Stimulated activated naive CD8-positive, alpha-beta T cell treated with anti-CD3 and anti-CD28 coated beads, Interleukin-15, amount 100 ng/mL, for 72 hours (primary cell): ENCODE data around the gene TEDDM1.

ENCODE experiments used
- ATAC-seq: fragments of 150-1000 bp; cut with Tn5 transposase; 2 replicates; pipeline ENCODE4 v1.10.0; 2021; ENCODE audit warnings: mild to moderate bottlenecking, moderate library complexity
- DNase-seq, 2 donors: peaks; one replicate each; pipeline ENCODE4 v3.0.0; 2021 to 2022
- H3K27ac Mint-ChIP-seq, 2 donors: one replicate each; pipeline ENCODE4 v1.8.0; 2022; ENCODE audit warnings: mild to moderate bottlenecking in 2 of 2, mixed read lengths in 2 of 2, moderate library complexity in 2 of 2
- H3K27me3 Mint-ChIP-seq: one replicate; pipeline ENCODE4 v1.8.0; 2022; ENCODE audit warnings: mixed read lengths
- H3K4me1 Mint-ChIP-seq: one replicate; pipeline ENCODE4 v1.8.0; 2022; ENCODE audit warnings: mild to moderate bottlenecking, mixed read lengths
- H3K4me3 Mint-ChIP-seq, 2 donors: one replicate each; pipeline ENCODE4 v1.8.0; 2022; ENCODE audit warnings: mild to moderate bottlenecking in 2 of 2, mixed read lengths in 2 of 2, moderate library complexity in 1 of 2
- H3K9me3 Mint-ChIP-seq, 2 donors: one replicate each; pipeline ENCODE4 v1.8.0; 2022; ENCODE audit warnings: mixed read lengths in 2 of 2

Gene TEDDM1

GRCh38 chr1:182413969-182414368 is 13.5 kb upstream of the TEDDM1 start:
- no peaks in the 10 kb centered on the region for H3K9me3 Mint-ChIP-seq
- H3K27me3 Mint-ChIP-seq, result peaks cover 33% of the 10 kb centered on the region
- no peak overlapping the region for H3K27ac Mint-ChIP-seq
- H3K4me1 Mint-ChIP-seq, result no peaks in the 10 kb centered on the region
- no peak for DNase-seq
- H3K4me3 Mint-ChIP-seq, result no peak overlapping the region
- ATAC-seq, result no peak

GRCh38 chr1:182413486-182413885 is 13.0 kb upstream of the TEDDM1 start:
- no peak for DNase-seq
- ATAC-seq, result no peak
- Mint-ChIP-seq H3K27ac (no peak overlapping the region), H3K4me1 (no peaks in the 10 kb centered on the region), H3K9me3 (no peaks in the 10 kb centered on the region), H3K27me3 (peaks cover 36% of the 10 kb centered on the region), H3K4me3 (no peak overlapping the region)

DNA sequence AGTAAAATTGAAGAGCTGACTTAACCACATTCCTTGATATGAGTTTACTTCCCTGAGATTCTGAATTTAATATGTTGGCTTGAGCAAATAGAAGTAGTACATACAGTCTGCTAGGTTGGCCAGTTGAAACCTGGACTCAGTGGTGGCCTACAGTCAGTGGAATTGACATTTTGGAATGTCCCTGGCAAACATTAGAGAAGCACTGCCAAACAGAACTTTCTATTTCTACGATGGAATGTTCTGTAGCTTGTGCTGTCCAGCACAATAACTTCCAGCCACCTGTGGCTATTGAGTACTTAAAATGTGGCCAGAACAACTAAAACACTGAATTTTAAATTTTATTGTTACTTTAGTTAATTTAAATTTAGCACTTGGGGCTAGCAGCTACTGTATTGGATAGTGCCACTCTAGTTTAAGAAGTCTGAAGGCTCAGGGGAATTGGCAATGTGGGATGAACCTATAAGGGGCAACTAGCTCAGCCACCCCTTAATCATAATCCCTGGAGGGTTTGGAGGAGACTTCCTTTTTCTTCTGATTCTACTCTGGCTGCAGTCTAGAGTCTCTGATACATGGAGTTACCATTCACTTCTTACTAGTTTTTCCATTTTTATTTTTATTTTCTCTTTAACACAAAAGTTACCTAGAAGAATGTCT is 10.3 kb upstream of the TEDDM1 start:
- peaks cover 41% of the 10 kb centered on the region for H3K27me3 Mint-ChIP-seq
- DNase-seq (no peak), ATAC-seq (no peak)
- no peaks in the 10 kb centered on the region for H3K4me1 Mint-ChIP-seq
- H3K27ac Mint-ChIP-seq, result no peak overlapping the region
- H3K4me3 Mint-ChIP-seq, result no peak overlapping the region
- H3K9me3 Mint-ChIP-seq, result peaks cover under 1 to 2% of the 10 kb centered on the region in 2 donors

DNA sequence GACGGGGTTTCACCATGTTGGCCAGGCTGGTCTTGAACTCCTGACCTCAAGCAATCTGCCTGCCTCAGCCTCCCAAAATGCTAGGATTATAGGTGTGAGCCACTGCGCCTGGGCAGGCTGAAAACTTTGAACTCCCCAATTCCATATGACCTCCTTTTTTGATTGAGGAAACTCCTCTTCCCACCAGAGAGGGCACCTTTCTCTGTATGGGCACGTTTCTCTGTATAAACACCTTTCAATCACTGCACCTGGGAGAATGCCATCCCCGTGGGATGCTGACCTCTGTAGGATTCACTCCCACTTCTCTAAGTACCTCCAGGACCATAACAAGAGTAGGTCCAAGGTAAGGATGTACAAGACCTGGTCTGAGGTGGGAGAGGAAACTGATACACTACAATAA is 9.7 kb upstream of the TEDDM1 start:
- Mint-ChIP-seq H3K4me1 (no peaks in the 10 kb centered on the region), H3K27me3 (peaks cover 41% of the 10 kb centered on the region), H3K27ac (no peak overlapping the region), H3K9me3 (peaks cover 6 to 8% of the 10 kb centered on the region in 2 donors), H3K4me3 (no peak overlapping the region)
- no peak for ATAC-seq
- no peak for DNase-seq

DNA sequence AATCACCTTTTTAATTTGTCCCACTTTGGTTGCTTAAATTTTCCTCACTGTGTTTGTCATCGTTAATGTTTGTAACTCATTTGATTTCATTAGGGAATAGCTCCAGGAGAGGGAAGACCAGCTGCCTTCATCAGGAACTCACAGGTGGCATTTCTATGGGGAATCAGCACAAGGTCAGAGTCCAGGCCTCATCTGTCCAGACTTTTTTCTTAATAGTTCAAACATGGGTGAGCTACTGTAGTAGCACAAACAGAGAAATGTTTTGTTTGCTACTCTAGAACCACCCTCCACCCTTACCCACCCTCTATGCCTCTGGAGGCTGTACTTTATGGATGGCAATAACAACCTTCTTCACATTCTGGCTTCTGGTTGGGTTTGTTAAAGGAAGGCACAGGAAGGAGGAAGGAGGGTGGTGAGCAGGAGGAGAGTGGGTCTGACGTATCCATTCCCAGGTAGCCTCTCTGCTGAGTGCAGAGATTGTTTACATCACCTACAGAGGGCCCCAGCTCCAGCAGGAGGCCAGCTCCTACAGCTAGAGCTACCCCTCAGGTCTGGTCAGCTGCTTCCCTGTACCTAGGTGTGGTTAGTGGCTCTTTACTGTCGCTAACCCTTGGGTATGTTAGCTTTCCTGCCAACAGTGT is 8.1 kb upstream of the TEDDM1 start:
- ATAC-seq (no peak), DNase-seq (no peak)
- Mint-ChIP-seq H3K4me3 (no peak overlapping the region), H3K4me1 (no peaks in the 10 kb centered on the region), H3K9me3 (peaks cover 6 to 8% of the 10 kb centered on the region in 2 donors), H3K27me3 (peaks cover 45% of the 10 kb centered on the region), H3K27ac (peak overlapping the region in 1 of 2 donors; percentile 50)

GRCh38 chr1:182407724-182408123 is 7.3 kb upstream of the TEDDM1 start:
- Mint-ChIP-seq H3K4me3 (no peak overlapping the region), H3K9me3 (peaks cover 6 to 8% of the 10 kb centered on the region in 2 donors), H3K4me1 (no peaks in the 10 kb centered on the region), H3K27ac (no peak overlapping the region), H3K27me3 (peaks cover 45% of the 10 kb centered on the region)
- ATAC-seq (no peak), DNase-seq (no peak)

DNA sequence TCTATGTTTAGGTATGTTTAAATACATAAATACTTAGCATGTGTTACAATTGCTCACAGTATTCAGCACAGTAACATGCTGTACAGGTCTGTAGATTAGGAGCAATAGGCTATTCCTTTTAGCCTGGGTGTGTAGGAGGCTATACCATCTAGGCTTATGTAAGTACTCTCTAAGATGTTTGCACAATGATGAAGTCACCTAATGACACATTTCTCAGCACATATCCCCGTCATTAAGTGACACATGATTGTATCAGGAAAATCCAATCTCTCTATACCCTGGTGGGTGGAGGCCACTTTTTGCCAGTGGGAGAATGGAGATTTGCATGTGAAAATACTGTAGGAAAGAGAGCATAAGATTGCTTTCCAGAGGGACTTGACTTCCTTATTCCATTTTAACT is 5.5 kb upstream of the TEDDM1 start:
- H3K4me3 Mint-ChIP-seq, result no peak overlapping the region
- no peak overlapping the region for H3K27ac Mint-ChIP-seq
- peaks cover 45% of the 10 kb centered on the region for H3K27me3 Mint-ChIP-seq
- H3K9me3 Mint-ChIP-seq, result peaks cover 6 to 8% of the 10 kb centered on the region in 2 donors
- DNase-seq (no peak), ATAC-seq (no peak)
- H3K4me1 Mint-ChIP-seq, result no peaks in the 10 kb centered on the region

GRCh38 chr1:182405578-182405977 is 5.1 kb upstream of the TEDDM1 start:
- peaks cover 6 to 8% of the 10 kb centered on the region in 2 donors for H3K9me3 Mint-ChIP-seq
- DNase-seq (no peak), ATAC-seq (no peak)
- H3K27me3 Mint-ChIP-seq, result peaks cover 45% of the 10 kb centered on the region
- H3K27ac Mint-ChIP-seq, result no peak overlapping the region
- H3K4me1 Mint-ChIP-seq, result no peaks in the 10 kb centered on the region
- no peak overlapping the region for H3K4me3 Mint-ChIP-seq

DNA sequence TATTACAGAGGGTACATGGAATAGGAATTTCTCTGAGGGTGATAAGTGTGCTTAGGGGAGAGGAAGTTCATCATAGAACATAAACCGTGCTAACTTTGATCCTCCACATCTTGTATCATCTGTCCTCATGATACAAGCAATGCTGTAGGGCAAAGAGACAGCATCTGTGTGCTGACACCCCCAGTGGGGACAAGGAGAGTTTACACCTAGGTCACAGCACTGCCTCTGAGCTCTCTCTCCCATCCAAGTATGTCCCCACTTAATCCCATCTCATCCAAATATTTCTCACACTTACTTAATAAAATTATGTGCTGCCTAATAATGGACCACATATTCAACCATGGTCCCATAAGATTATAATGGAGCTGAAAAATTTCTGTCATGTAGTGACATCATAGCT is 4.3 kb upstream of the TEDDM1 start:
- Mint-ChIP-seq H3K27ac (no peak overlapping the region), H3K4me3 (no peak overlapping the region), H3K27me3 (peaks cover 45% of the 10 kb centered on the region), H3K4me1 (no peaks in the 10 kb centered on the region), H3K9me3 (peaks cover 6 to 8% of the 10 kb centered on the region in 2 donors)
- ATAC-seq, result no peak
- DNase-seq, result no peak

DNA sequence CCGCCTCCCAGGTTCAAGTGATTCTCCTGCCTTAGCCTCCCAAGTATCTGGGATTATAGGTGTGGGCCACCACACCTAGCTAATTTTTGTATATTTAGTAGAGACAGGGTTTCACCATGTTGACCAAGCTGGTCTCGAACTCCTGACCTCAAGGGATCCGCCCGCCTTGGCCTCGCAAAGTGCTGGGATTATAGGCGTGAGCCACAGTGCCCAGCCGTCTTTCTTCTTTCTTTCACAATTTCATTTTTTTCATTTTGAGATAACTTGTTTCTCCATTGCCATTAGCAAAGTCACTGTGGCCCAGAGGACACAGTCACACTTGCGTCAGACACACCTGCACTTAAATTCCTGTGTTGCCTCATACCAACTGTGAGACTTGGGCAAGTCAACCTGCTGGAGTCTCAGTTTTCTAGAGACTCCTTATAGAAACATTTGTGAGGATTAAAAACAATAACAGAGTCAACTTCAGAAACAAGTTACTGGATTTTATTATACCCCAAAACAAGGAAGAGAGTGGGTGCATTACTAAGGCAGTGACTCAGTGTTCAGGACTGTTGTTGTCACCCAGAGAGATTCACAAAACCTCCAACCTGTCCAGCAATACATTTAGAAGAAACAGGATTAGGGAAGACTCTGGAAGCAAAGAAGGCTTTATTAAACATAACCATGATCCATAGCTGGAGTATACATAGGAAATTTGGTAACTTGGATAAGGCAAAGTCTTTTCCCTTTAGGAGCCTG is 2.6 kb downstream of the TEDDM1 start:
- Mint-ChIP-seq H3K27me3 (peaks cover 37% of the 10 kb centered on the region), H3K4me1 (no peaks in the 10 kb centered on the region), H3K27ac (peak overlapping the region in 1 of 2 donors; percentile 94), H3K9me3 (no peaks in the 10 kb centered on the region), H3K4me3 (no peak overlapping the region)
- ATAC-seq (no peak), DNase-seq (no peak)

- ATAC-seq, result no peak
- Mint-ChIP-seq H3K27me3 (peaks cover 50% of the 10 kb centered on the region), H3K9me3 (no peaks in the 10 kb centered on the region), H3K4me1 (peaks cover 6% of the 10 kb centered on the region), H3K4me3 (no peak overlapping the region), H3K27ac (no peak overlapping the region)
- DNase-seq, result no peak
Measured at GRCh38 chr1:182395906-182396305, 4.6 kb downstream of the TEDDM1 start.

GRCh38 chr1:182394055-182394775 is 6.3 kb downstream of the TEDDM1 start:
- Mint-ChIP-seq H3K27ac (no peak overlapping the region), H3K27me3 (peaks cover 67% of the 10 kb centered on the region), H3K4me3 (no peak overlapping the region), H3K9me3 (no peaks in the 10 kb centered on the region), H3K4me1 (peaks cover 21% of the 10 kb centered on the region)
- ATAC-seq (no peak), DNase-seq (no peak)

- peak overlapping the region in 1 of 2 donors; percentile 76 for H3K27ac Mint-ChIP-seq
- peak overlapping the region; percentile 85 to 94 for H3K4me3 Mint-ChIP-seq
- peak; percentile 39 for ATAC-seq
- H3K9me3 Mint-ChIP-seq, result no peaks in the 10 kb centered on the region
- H3K27me3 Mint-ChIP-seq, result peaks cover 78% of the 10 kb centered on the region
- peaks cover 21% of the 10 kb centered on the region for H3K4me1 Mint-ChIP-seq
- DNase-seq, result peak in 1 of 2 donors; percentile 43
Measured at GRCh38 chr1:182392050-182393028, 8.1 kb downstream of the TEDDM1 start.

GRCh38 chr1:182391362-182392049 is 9.0 kb downstream of the TEDDM1 start, which contains the start of gene GLUL:
GLUL (minus strand) TSS chr1:182391790; CDS start chr1:182388737, 3,053 bp downstream.
- Mint-ChIP-seq H3K4me1 (peaks cover 21% of the 10 kb centered on the region), H3K27me3 (peaks cover 71% of the 10 kb centered on the region), H3K9me3 (no peaks in the 10 kb centered on the region), H3K27ac (peak within 1 kb of the TSS; percentile 93), H3K4me3 (peak within 1 kb of the TSS; percentile 85 to 94)
- DNase-seq (peak; percentile 61 to 76), ATAC-seq (peak; percentile 83)
